Measurements from ENCODE around the gene OGFOD1.

DNA sequence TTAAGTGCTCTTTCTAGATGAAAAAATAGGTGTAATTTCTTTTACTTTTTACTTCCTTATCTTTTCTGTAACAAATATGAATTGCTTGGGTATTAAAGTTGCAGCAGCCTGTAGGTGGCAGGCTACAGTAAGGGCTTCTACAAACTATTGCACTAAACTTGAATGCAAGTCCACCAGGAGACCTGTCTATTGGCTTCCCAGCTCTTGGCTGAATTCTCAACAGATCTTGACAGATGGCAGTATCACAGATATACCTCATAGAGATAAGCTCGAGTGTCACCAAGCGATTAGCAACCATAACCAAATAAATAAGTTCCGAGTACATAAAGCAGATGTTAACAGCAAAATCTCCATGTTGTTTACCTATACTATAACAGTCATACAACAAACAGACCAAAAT, 62.6 kb downstream of the OGFOD1 start:
- TF ChIP-seq POLR2A (IDR thresholded peaks at IDR 0.05): no peak
- TF ChIP-seq, protein P1, sequence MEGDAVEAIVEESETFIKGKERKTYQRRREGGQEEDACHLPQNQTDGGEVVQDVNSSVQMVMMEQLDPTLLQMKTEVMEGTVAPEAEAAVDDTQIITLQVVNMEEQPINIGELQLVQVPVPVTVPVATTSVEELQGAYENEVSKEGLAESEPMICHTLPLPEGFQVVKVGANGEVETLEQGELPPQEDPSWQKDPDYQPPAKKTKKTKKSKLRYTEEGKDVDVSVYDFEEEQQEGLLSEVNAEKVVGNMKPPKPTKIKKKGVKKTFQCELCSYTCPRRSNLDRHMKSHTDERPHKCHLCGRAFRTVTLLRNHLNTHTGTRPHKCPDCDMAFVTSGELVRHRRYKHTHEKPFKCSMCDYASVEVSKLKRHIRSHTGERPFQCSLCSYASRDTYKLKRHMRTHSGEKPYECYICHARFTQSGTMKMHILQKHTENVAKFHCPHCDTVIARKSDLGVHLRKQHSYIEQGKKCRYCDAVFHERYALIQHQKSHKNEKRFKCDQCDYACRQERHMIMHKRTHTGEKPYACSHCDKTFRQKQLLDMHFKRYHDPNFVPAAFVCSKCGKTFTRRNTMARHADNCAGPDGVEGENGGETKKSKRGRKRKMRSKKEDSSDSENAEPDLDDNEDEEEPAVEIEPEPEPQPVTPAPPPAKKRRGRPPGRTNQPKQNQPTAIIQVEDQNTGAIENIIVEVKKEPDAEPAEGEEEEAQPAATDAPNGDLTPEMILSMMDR (IDR thresholded peaks at IDR 0.05): peak; percentile 43 to 51 (median 50)

Measured in vagina (tissue), 2 donors.